ENCODE measurements around the gene APOLD1.

DNA sequence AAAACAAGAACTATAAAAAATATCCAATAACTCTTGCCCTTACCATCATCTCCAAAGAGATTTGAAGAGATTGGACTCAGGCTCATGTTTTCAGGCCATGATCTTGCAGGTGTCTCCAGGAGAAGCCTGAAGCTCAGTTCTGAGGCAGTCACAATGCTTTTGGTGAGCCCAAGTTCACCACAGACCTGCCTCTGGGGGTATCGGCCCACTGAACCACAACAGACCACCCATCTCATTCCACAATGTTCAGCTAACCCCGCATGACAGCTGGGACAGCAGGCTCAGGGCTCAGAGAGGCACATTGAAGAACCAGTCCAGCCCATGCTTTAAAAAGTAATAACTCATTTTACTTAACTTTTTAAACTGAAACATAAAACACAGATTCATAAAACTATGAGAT lies 28.3 kb upstream of the APOLD1 start:
- TF ChIP-seq CTCF (IDR thresholded peaks at IDR 0.05; ENCODE audit: insufficient read depth, low read length, poor library complexity, severe bottlenecking) = no peak
- no peak for TF ChIP-seq EZH2phosphoT487 (conservative IDR thresholded peaks at IDR 0.05; ENCODE audit: low read length)

All from SU-DHL-6 (cell line).